DMS53 treated with DMSO at 0.1 percent for 48 hours (cell line): ENCODE data around the gene NPEPPS.
"Not testable (repeated sequence)": the region's sequence is repeated elsewhere in the genome, so short reads cannot be mapped to it uniquely, and the experiment has no call there.

ENCODE experiments used
- DNase-seq: peaks from one replicate; lab custom pipeline; 2025; ENCODE audit not compliant: unreplicated experiment; lab: John Stamatoyannopoulos, UW

Gene NPEPPS

DNA sequence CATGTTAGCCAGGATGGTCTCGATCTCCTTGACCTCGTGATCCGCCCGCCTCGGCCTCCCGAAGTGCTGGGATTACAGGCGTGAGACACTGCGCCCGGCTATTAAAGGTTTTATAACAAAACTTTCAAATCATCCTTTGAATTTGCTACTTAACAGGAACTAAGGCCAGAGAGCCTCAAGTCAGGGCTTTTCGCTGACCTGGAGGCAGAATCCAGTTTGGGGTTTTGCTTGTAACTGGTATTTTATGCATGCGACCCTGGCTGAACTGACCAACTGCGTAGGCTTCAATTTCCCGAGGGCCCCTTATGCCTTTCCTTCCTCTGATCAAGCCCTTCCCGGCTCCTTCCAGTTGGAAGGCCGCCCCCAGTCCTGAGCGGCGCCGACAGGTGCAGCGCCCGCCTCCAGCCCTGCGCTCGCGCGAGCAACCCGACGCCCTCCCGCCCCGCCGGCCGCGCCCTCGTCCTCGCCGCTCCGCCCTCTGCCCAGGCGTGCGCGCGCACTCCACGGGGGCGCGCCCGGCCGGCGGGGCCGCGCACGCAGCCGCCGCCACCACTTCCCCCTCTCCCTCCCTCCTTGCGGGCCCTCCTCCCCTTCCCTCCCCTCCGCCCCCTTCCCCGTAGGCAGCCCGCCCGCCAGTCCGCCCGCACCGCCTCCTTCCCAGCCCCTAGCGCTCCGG is at the start of gene NPEPPS:
TSS of gene NPEPPS (plus strand) at position 552 of the 676 bp plus-strand sequence. CDS start 193 bp downstream, outside the sequence.
- DNase-seq, result peak; percentile 61

DNA sequence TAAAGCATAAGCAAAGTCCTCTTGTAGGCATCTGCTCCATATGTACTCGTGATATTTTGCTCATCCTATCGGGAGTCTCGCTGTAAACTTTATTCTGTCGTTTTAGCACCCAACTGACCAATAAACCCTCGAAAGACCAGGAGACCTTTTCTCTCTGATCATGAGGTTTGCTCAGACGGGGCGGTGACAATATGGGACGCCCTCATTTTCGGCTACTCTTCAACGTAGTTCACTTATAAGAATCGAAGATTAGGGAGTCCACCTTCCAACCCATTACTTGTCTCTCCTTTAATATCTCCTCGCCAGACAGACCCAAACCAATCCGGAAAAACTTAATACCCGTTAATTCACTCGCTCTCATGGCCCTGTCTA is 39.1 kb upstream of the NPEPPS start:
- not testable (repeated sequence) for DNase-seq

GRCh38 chr17:47499074-47499473 is 31.8 kb upstream of the NPEPPS start:
- DNase-seq, result not testable (repeated sequence)

DNA sequence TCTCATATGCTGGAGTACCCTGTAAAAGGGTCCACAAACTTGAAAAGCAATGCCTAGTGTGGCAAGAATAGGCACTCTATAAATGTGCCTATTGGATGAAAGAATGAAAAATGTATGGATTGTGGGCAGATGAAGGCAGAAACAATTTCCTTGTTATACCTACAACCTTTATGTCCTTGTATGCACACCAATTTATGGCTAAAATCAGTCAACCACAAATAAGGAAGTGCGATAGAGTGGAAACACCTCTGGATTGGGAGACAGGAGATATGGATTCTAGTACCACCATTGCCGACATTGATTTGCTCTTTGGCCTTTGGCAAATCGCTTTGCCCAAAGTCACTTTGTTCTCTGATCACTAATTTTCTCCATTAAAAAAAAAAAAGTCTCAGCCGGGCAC is 31.4 kb upstream of the NPEPPS start:
- DNase-seq, result not testable (repeated sequence)

DNA sequence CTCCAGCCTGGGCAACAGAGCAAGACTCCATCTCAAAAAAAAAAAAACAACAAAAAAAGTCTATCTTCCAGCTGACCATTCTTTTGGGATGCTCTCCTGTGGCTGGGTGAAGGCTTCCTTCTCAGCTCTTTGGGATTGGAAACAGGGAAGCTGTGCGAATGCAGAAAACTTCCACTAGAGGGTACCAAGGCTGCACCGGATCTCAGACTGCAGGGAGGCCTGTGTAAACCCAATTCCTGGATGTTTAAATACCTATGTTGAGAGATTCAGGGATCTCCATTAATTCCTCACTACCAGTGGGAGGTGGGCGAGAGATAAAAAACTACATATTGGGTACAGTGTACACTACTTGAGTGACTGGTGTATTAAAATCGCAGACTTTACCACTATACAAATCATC is 30.3 kb upstream of the NPEPPS start:
- DNase-seq, result peak; percentile 40

DNA sequence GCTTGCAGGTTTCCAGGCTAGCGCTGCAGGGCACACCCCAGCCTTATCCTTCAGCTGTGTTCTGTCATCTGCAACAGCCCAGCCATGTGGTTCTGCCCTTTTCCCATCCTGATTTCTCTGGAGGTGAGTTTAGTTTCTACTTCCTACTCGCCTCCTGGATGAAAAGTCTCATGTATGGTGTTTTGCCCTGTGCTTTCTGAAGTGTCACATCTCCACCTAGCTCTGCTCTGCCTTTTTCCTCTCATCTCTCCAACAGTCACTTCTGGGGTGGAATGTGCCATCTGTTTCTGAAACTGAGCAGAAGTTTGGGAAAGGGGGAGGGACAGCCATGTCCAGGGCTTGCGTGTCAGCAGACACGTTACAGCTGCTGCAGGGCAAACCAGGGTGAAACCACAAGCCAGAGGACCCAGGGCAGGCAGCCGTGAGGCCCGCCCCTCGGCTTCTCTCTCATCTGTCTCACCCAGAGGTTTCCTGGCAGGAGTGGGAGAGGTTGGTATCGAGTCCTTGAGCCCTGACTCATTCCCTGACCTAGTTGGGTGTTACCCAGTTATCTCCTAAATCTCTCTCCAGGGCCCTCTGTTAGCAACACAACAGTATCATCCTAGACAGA is 28.7 kb upstream of the NPEPPS start:
- peak; percentile 35 for DNase-seq

DNA sequence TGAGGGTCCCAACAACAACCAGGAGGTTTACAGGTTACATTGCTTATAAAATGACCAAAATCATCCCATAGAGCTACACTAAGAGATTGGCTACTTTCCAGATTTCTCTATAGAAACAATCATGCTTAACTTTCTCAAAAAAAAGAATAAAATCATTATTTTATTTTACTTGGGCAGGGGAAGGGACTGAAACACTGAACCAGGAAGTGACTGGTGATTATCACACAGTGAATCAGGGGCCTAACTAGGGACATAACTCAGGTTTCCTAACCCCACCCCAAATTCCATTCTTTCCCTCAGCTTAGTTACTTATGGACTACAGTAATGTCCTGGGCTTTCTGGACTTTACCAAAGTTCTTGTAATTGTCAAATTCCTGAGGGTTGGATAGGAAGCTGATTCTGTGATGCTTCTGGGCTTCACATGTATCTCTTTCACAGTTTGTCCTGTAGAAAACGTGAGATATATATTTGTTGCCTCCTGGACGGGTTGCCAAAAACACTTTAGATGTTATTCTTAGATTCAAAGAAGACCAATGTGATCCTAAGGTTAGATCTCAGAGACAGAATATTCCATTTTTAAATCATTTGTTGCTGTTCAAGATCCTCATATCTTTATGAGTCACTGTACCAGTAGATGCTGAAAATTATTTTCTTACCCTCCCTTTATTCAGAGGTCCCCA is 28.0 kb upstream of the NPEPPS start:
- not testable (repeated sequence) for DNase-seq

DNA sequence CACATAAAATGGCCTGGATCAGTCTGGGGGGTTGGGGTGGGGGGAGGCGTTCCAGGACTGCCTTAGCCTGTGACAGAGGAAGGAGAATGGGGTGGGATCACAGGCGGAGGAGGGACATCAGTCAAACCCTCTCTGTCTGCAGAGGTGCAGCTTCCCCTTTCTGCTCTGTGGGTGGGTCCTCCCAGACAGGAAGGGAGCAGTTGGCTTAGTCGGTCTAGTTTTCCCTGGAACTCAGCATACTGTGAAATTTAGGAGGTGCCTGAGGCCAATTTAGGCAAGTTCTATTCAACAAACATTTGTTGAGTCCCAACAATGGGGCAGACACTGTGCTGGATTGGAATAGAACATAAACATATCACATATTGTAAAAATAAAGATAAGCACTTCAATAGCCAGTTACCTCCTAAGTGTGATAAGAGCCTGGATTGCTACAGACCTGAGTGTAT is 19.2 kb upstream of the NPEPPS start:
- peak; percentile 11 for DNase-seq

DNA sequence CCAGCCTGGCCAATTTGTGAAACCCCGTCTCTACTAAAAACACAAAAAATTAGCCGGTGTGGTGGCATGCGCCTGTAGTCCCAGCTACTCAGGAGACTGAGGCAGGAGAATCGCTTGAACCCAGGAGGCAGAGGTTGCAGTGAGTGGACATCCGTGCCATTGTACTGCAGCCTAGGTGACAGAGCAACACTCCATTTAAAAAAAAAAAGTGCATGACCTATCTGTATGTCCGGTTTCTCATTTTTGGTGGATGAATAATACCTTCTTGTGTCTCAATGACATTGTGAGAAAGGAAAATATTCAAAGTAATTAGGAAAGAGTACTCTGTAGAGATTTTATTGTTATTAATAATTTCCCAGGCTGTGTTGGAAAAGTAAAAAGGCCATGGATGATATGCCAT is 17.6 kb upstream of the NPEPPS start:
- DNase-seq, result not testable (repeated sequence)

DNA sequence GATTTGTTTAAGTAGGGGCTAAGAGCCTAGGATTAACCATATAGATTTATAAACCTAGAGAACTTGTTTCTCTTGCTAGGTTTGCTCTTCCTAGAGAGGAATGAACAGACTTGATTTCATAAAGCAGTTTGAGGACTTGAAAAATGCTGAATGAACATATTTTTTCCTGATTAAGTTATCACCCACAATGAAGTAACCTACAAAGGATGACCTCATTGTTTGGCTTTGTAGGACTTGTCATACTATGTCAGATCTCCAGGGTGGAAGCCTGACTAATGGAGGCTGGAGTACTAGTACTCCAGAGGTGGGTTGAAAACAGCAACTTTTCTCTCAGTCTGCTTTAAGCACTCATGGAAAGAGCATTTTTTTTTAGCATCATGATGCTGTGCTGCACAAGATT is 12.0 kb upstream of the NPEPPS start:
- not testable (repeated sequence) for DNase-seq

DNA sequence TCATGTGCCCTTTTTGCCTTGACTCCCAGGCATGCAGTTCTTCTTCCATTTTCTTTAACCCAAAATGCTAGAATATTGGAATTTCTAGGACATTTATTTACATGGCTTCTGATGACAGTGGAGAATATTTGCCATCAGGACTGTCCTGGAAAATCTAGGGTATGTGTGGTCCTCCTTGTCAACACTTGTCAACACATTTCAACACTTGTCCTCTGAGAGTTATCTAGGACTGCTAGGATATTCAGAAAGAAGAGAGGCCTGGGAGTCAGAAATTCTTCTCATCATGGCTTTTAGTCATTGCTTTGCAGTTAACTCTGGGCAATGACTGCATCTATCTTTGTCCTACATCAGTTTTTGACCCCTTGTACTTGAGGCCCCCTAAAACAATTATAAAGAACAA is 11.5 kb upstream of the NPEPPS start:
- DNase-seq, result not testable (repeated sequence)

- not testable (repeated sequence) for DNase-seq
Measured at GRCh38 chr17:47520279-47520678, 10.6 kb upstream of the NPEPPS start.

DNA sequence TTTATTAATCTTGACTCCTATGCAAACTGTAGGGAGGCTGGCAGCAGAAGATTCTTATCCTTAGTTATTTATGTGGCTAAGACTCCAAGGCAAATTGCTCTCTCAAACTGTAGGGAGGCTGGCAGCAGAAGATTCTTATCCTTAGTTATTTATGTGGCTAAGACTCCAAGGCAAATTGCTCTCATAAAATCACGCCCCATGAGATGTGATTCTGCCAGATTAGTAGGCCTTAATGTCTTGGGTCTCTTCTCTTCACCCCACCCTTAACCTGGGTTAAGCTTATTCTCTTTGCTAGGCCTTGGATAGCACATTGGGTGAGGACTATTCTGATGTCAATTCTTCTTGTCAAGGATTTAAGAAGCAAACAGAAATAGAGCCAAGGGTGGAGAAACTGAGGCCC is 9.5 kb upstream of the NPEPPS start:
- DNase-seq, result not testable (repeated sequence)

DNA sequence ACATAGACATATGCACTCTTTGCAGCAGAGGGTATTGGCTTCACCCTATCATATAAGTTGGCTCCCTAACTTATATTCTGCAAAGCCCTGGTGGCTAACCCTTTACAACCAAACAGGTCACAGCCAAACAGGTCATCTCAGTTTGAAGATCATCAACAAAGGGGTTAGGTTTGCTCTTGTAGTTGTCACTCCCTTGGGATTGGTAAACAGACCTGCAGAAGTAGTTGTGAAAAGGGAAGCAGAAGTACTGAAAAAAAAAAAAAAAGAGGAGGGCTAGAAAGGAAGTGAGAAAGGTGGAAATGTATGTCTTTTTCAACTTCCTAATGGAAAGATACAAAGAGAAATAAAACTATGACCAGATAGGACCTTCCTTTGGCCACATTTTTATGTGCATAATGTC is 8.6 kb upstream of the NPEPPS start:
- not testable (repeated sequence) for DNase-seq

- DNase-seq, result not testable (repeated sequence)
Measured at GRCh38 chr17:47531233-47531820, 419 bp downstream of the NPEPPS start.

DNA sequence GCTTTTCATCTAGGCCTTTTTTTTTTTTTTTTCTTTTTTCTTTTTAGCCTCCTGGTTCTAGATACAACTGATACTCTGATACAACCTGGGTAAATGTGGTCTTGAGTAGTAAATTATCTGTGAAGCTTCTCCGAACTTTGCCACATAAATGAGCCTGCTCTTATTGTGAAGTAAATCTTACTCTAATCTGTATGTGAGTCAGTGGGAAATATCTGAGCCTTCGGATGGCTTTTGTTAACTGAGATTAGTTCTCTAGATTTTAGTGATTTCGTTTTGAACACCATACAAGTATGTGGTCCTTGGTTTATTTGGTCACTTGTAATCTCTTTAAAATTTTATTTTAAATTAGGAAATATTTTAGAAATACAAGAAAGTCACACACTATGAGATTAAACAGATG is 8.2 kb downstream of the NPEPPS start:
- DNase-seq, result not testable (repeated sequence)

DNA sequence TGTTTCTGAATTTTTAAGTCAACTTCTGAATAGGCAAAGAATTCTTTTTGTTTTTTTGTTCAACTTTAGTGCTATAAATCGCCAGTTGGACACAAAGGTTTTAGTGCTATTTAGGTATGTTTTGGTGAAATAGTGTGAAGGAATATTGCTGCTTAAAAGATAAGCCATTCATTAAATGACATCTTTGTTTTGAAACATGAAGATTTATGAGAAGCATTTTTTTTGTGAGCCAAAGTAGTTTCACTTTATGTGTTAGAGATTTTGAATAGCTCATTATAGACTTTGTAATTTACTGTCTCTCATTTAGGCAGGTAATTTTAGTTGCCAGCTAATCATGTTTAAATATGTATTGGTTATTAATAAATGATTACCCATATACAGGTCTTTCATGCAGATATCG is 10.8 kb downstream of the NPEPPS start:
- not testable (repeated sequence) for DNase-seq

GRCh38 chr17:47544327-47544726 is 13.4 kb downstream of the NPEPPS start:
- DNase-seq, result not testable (repeated sequence)

DNA sequence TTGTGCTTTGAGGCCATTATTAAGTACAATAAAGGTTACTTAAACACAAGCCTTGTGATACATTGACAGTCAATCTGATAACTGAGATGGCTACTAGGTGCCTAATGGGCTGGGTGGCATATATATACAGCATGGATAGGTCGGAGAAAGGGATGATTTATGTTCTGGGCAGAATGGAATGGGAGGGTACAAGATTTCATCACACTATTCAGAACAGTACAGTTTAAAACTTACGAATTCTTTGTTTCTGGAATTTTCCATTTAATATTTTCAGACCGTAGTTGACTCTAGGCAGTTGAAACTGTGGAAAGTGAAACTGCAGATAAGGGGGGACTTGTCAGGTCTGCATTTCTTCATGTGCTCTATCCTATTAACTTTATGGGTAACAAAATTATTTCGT is 23.8 kb downstream of the NPEPPS start:
- DNase-seq, result not testable (repeated sequence)

DNA sequence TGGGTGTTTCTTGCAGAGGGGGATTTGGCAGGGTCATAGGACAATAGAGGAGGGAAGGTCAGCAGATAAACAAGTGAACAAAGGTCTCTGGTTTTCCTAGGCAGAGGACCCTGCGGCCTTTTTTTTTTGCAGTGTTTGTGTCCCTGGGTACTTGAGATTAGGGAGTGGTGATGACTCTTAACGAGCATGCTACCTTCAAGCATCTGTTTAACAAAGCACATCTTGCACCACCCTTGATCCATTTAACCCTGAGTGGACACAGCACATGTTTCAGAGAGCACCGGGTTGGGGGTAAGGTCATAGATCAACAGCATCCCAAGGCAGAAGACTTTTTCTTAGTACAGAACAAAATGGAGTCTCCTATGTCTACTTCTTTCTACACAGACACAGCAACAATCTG is 25.2 kb downstream of the NPEPPS start:
- DNase-seq, result not testable (repeated sequence)

DNA sequence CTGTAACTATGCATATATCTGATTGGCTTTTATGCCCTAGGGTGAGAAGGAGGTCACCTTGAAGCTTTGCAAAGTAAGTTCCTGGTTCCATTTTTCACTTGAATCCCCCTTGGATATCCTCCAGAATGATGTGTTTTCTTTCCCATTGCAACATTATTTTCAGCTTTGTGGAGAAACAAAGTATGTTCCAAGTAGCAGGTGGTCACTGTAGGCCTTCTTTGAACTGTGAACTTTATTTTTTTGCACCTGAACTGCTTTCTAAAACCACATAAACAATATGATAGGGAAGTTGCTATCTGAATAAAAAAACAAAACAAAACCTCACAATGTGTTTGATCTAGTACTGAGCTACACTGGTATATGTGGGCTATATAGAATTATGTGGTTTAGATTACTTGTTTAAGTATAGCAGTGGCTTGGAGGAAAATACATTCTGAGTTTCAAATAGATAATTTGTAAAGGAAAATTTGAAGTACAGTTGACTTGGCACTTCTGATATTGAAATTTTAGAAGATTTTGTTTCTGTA is 29.7 kb downstream of the NPEPPS start:
- DNase-seq, result not testable (repeated sequence)
